Mesendoderm (in vitro differentiated cells): Measurements from ENCODE around the gene KCNJ10.

Experiments used
- DNase-seq: peaks from one replicate; pipeline ENCODE4 v3.0.0; 2013
- H2AK5ac ChIP-seq: 2 replicates; pipeline ENCODE4 v1.6.1; 2013; ENCODE audit warnings: low read length, inconsistent platforms
- H2BK120ac ChIP-seq: 2 replicates; pipeline ENCODE4 v1.6.1; 2013; ENCODE audit warnings: low read depth, mild to moderate bottlenecking, low read length, moderate library complexity, mixed read lengths
- H2BK15ac ChIP-seq: replicated peaks from 2 replicates; pipeline ENCODE4 v1.6.1; 2013; ENCODE audit warnings: low read depth, mild to moderate bottlenecking, moderate library complexity
- H2BK5ac ChIP-seq: 2 replicates; pipeline ENCODE4 v1.6.1; 2013; ENCODE audit warnings: low read length, inconsistent platforms
- H3K18ac ChIP-seq: 2 replicates; pipeline ENCODE4 v1.6.1; 2013; ENCODE audit warnings: mild to moderate bottlenecking, low read length, mixed read lengths
- H3K23ac ChIP-seq: one replicate; pipeline ENCODE4 v1.6.1; 2013; ENCODE audit warnings: low read length
- H3K27ac ChIP-seq: 2 replicates; pipeline ENCODE4 v1.5.1; 2013; ENCODE audit warnings: low read depth, mild to moderate bottlenecking, inconsistent platforms, low read length, moderate library complexity
- H3K27me3 ChIP-seq: 2 replicates; pipeline ENCODE4 v1.6.1; 2013; ENCODE audit warnings: low read length, control low read depth, mild to moderate bottlenecking, inconsistent platforms; ENCODE audit not compliant: insufficient read depth, poor library complexity
- H3K36me3 ChIP-seq: 2 replicates; pipeline ENCODE4 v1.6.1; 2013; ENCODE audit warnings: low read length, inconsistent platforms; ENCODE audit not compliant: control insufficient read depth, insufficient read depth
- H3K4ac ChIP-seq: one replicate; pipeline ENCODE4 v1.6.1; 2013; ENCODE audit warnings: low read depth, mild to moderate bottlenecking, low read length, moderate library complexity
- H3K4me1 ChIP-seq: 2 replicates; pipeline ENCODE4 v1.6.1; 2013; ENCODE audit warnings: low read depth, low read length, inconsistent platforms; ENCODE audit not compliant: control insufficient read depth
- H3K4me2 ChIP-seq: 2 replicates; pipeline ENCODE4 v1.6.1; 2013; ENCODE audit warnings: low read length
- H3K4me3 ChIP-seq: 2 replicates; pipeline ENCODE4 v1.5.1; 2013; ENCODE audit warnings: mild to moderate bottlenecking, low read length
- H3K56ac ChIP-seq: one replicate; pipeline ENCODE4 v1.6.1; 2013; ENCODE audit warnings: low read length
- H3K79me1 ChIP-seq: 2 replicates; pipeline ENCODE4 v1.6.1; 2013; ENCODE audit warnings: low read length, inconsistent platforms
- H3K79me2 ChIP-seq: 2 replicates; pipeline ENCODE4 v1.6.1; 2013; ENCODE audit warnings: mild to moderate bottlenecking, low read length; ENCODE audit not compliant: control insufficient read depth, insufficient read depth
- H3K9ac ChIP-seq: 2 replicates; pipeline ENCODE4 v1.6.1; 2013; ENCODE audit warnings: low read length, inconsistent platforms
- H4K5ac ChIP-seq: one replicate; pipeline ENCODE4 v1.6.1; 2013; ENCODE audit warnings: low read length
- H4K8ac ChIP-seq: one replicate; pipeline ENCODE4 v1.6.1; 2013; ENCODE audit warnings: low read depth, mild to moderate bottlenecking, control low read depth, low read length, moderate library complexity
- WGBS: extraction: QIAGEN DNeasy Blood & Tissue Kit; methylation state at CpG from one replicate; pipeline ENCODE4 v1.1.7; 2013; ENCODE audit warnings: low lambda C conversion rate, missing lambda C conversion rate; ENCODE audit not compliant: insufficient coverage; ENCODE audit errors: extremely low coverage; 5-methylcytosine and 5-hydroxymethylcytosine counted together

Gene KCNJ10

DNA sequence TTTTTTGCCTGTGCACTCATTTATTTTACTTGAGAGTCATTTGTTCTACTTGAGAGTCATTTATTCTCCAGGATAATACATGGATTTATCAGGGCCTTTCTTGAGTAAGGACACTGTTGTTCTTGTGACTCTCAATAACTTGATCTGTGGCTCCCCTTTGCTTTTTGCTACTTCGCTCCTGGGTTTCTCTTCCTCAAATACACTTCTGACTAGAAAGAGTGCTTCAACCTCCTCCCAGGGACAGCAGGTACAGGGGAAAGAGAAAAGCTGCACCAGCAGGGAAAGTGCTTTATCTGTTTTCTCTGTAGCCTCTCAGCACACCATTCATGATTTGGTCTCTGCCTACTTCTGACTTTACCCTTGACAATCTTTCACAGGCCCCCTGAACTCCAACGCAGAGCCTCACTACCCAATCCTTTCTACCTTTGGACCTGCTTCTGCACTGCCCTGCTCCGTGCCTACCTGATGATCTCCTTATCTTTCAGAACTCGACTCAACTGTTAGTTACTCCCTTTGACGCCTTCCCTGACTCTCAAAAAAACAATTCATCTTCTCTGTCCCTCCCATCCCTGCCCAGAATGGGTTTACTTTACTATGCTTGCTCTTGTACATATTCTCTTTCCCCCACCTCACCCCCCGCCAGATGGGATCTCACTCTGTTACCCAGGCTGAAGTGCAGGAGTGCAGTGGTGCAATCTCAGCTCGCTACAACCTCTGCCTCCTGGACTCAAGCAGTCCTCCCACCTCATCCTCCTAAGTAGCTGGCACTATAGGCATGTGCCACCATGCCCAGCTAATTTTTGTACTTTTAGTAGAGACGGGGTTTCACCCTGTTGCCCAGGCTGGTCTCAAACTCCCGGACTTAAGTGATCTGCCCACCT lies 22.6 kb downstream of the KCNJ10 start:
- Histone ChIP-seq H2BK120ac (no peak overlapping the region), H3K27me3 (no peaks in the 10 kb centered on the region), H2BK15ac (no peak overlapping the region), H4K8ac (no peak overlapping the region), H2BK5ac (no peak overlapping the region), H3K4me2 (no peak overlapping the region), H3K4me1 (peaks cover 5% of the 10 kb centered on the region), H3K79me1 (no peaks in the 10 kb centered on the region), H3K4ac (no peak overlapping the region), H3K27ac (no peak overlapping the region), H3K9ac (peak overlapping the region; percentile 20), H3K36me3 (no peaks in the 10 kb centered on the region), H3K4me3 (no peak overlapping the region), H3K23ac (no peak overlapping the region), H3K18ac (no peak overlapping the region), H3K56ac (peak overlapping the region; percentile 37), H4K5ac (no peak overlapping the region), H3K79me2 (no peaks in the 10 kb centered on the region), H2AK5ac (no peak overlapping the region)
- DNase-seq = no peak
- no CpG with 5 or more reads among the region's 9 CpGs for WGBS

GRCh38 chr1:160046494-160047110 lies 23.4 kb downstream of the KCNJ10 start:
- no peak overlapping the region for H3K23ac ChIP-seq
- H3K56ac ChIP-seq = peak overlapping the region; percentile 57
- no peak overlapping the region for H3K4ac ChIP-seq
- no peak overlapping the region for H3K18ac ChIP-seq
- DNase-seq = peak; percentile 86
- WGBS = no CpG with 5 or more reads among the region's 11 CpGs
- no peaks in the 10 kb centered on the region for H3K79me1 ChIP-seq
- no peak overlapping the region for H4K5ac ChIP-seq
- H3K4me1 ChIP-seq = peaks cover 5% of the 10 kb centered on the region
- H3K4me3 ChIP-seq = no peak overlapping the region
- no peak overlapping the region for H2BK120ac ChIP-seq
- no peak overlapping the region for H2BK5ac ChIP-seq
- H3K9ac ChIP-seq = peak overlapping the region; percentile 20
- H4K8ac ChIP-seq = no peak overlapping the region
- H3K4me2 ChIP-seq = no peak overlapping the region
- no peak overlapping the region for H2BK15ac ChIP-seq
- no peak overlapping the region for H3K27ac ChIP-seq
- no peak overlapping the region for H2AK5ac ChIP-seq
- H3K27me3 ChIP-seq = no peaks in the 10 kb centered on the region
- no peaks in the 10 kb centered on the region for H3K79me2 ChIP-seq
- no peaks in the 10 kb centered on the region for H3K36me3 ChIP-seq

DNA sequence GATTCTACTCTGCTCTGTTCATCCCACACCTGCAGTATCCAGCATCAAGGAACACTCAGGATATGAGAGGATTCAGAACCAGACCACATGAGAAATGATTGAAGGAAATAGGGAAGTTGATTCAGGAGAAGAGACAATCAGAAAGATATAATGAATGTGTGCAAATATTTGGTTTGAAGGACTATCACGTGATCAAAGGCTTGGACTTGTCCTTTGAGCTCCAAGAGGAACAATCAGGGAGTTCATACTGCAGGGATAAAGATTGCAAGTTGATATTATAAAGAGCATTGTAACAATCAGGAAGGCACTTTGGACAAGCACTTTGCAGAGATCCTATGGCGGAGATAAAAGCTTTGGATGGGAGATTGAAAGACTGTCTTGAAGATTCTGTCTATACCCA lies 24.3 kb downstream of the KCNJ10 start:
- no peak overlapping the region for H3K18ac ChIP-seq
- no peak overlapping the region for H3K4ac ChIP-seq
- no peak overlapping the region for H2BK5ac ChIP-seq
- no peaks in the 10 kb centered on the region for H3K79me1 ChIP-seq
- no CpG with 5 or more reads among the region's 2 CpGs for WGBS
- H3K27me3 ChIP-seq = no peaks in the 10 kb centered on the region
- no peak overlapping the region for H2AK5ac ChIP-seq
- H3K23ac ChIP-seq = no peak overlapping the region
- no peak overlapping the region for H4K8ac ChIP-seq
- H4K5ac ChIP-seq = no peak overlapping the region
- no peaks in the 10 kb centered on the region for H3K36me3 ChIP-seq
- no peaks in the 10 kb centered on the region for H3K79me2 ChIP-seq
- no peak overlapping the region for H3K27ac ChIP-seq
- H3K4me3 ChIP-seq = no peak overlapping the region
- H3K56ac ChIP-seq = no peak overlapping the region
- peaks cover 5% of the 10 kb centered on the region for H3K4me1 ChIP-seq
- H3K4me2 ChIP-seq = no peak overlapping the region
- no peak overlapping the region for H2BK120ac ChIP-seq
- no peak overlapping the region for H3K9ac ChIP-seq
- DNase-seq = no peak
- H2BK15ac ChIP-seq = no peak overlapping the region

DNA sequence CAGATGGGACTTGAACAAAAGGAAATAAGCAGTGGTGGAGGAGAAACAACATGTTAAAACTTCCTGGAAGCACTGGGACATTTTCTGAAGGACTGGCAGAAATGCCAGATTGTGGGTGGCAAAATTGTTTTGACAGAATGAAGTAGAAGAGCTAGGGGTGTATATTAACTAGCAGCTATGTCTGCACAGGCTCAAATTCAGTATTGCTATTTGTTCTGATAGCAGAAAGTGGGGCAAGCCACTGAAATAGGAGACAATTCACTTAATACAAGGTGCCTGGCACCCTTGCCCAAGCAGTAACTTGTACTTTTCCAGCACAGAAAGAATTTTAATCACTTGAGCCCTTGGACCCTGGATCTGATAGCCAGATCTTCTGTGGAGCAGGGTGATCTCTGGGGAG lies 26.4 kb downstream of the KCNJ10 start:
- Histone ChIP-seq H3K4me3 (no peak overlapping the region), H2BK5ac (no peak overlapping the region), H3K18ac (no peak overlapping the region), H3K9ac (no peak overlapping the region), H4K5ac (no peak overlapping the region), H3K4me2 (no peak overlapping the region), H3K27ac (no peak overlapping the region), H2AK5ac (no peak overlapping the region), H2BK120ac (no peak overlapping the region), H3K4ac (no peak overlapping the region), H3K27me3 (no peaks in the 10 kb centered on the region), H2BK15ac (no peak overlapping the region), H4K8ac (no peak overlapping the region), H3K56ac (no peak overlapping the region), H3K79me1 (no peaks in the 10 kb centered on the region), H3K36me3 (no peaks in the 10 kb centered on the region), H3K23ac (no peak overlapping the region), H3K79me2 (no peaks in the 10 kb centered on the region), H3K4me1 (peaks cover 5% of the 10 kb centered on the region)
- no peak for DNase-seq

DNA sequence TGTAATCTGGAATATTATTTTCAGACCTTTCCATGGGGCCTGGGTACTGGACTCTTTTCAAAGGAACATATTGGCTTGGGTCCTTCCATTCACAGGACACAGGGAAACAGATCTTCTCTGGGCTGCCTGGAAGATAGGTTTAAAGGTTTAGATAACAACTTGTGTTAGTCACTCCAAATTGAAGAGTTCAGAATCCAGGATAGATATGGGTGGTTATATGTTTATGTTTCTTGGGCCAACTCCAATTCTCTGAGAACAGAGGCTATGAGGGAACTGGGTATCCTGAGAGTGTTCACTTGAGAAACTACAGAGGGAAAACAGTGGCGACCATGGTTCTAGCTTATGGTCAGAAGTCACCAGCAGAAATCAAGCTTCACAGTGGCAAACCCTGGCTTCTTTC lies 29.5 kb downstream of the KCNJ10 start:
- no CpG with 5 or more reads among the region's 1 CpG for WGBS
- Histone ChIP-seq H4K5ac (no peak overlapping the region), H4K8ac (no peak overlapping the region), H3K4me3 (no peak overlapping the region), H3K9ac (no peak overlapping the region), H3K27me3 (no peaks in the 10 kb centered on the region), H3K4ac (no peak overlapping the region), H2BK15ac (no peak overlapping the region), H2AK5ac (no peak overlapping the region), H3K4me2 (no peak overlapping the region), H3K56ac (no peak overlapping the region), H2BK120ac (no peak overlapping the region), H3K36me3 (no peaks in the 10 kb centered on the region), H3K79me1 (no peaks in the 10 kb centered on the region), H3K27ac (no peak overlapping the region), H2BK5ac (no peak overlapping the region), H3K4me1 (no peaks in the 10 kb centered on the region), H3K18ac (no peak overlapping the region), H3K23ac (no peak overlapping the region), H3K79me2 (no peaks in the 10 kb centered on the region)
- no peak for DNase-seq
